CD8-positive, alpha-beta memory T cell (primary cell): Measurements from ENCODE around the gene RGPD8. TPM values are rescaled to one million over a fixed set of nuclear protein-coding genes. Genes with fewer than 3 reads are reported as not detected.

ENCODE experiments used
- CTCF ChIA-PET: fragments of 350-600 bp; sonication (Branson Sonifier 250); formaldehyde crosslinking; loops from one replicate; lab custom pipeline; 2021; ENCODE audit warnings: antibody characterized with exemption; lab: Charles Lee
- POLR2A ChIA-PET: fragments of 350-600 bp; sonication (Branson Sonifier 250); formaldehyde crosslinking; loops from one replicate; lab custom pipeline; 2021; ENCODE audit warnings: antibody characterized with exemption; lab: Charles Lee
- DNase-seq, 5 donors: peaks; one replicate each; pipeline versions ENCODE4 v3.0.0 to v3.0.0-alpha.2; 2020 to 2022; ENCODE audit warnings: mixed read lengths in 1 of 5
- H3K27ac ChIP-seq: one replicate; pipeline ENCODE4 v1.7.0; 2013; ENCODE audit warnings: low read depth, mild to moderate bottlenecking, low read length, moderate library complexity
- H3K27me3 ChIP-seq: 2 replicates; pipeline ENCODE4 v1.7.0; 2013; ENCODE audit warnings: low read length, mild to moderate bottlenecking; ENCODE audit not compliant: insufficient read depth, poor library complexity, severe bottlenecking
- H3K36me3 ChIP-seq: 2 replicates; pipeline ENCODE4 v1.7.0; 2013; ENCODE audit warnings: mild to moderate bottlenecking, low read length, moderate library complexity; ENCODE audit not compliant: insufficient read depth
- H3K4me1 ChIP-seq: 2 replicates; pipeline ENCODE4 v1.7.0; 2013; ENCODE audit warnings: mild to moderate bottlenecking, low read length, moderate library complexity; ENCODE audit not compliant: insufficient read depth
- H3K4me3 ChIP-seq: 2 replicates; pipeline ENCODE4 v1.7.0; 2013; ENCODE audit warnings: mild to moderate bottlenecking, low read length
- H3K9me3 ChIP-seq: 2 replicates; pipeline ENCODE4 v1.7.0; 2013; ENCODE audit warnings: mild to moderate bottlenecking, low read length
- H3K27ac Mint-ChIP-seq, 8 donors: one replicate each; pipeline ENCODE4 v1.8.0; 2020 to 2021; ENCODE audit warnings: mixed read lengths in 8 of 8, mild to moderate bottlenecking in 6 of 8, inconsistent platforms in 3 of 8, moderate library complexity in 3 of 8
- H3K27me3 Mint-ChIP-seq, 2 donors: one replicate each; pipeline ENCODE4 v1.8.0; 2020 to 2021; ENCODE audit warnings: mixed read lengths in 2 of 2, mild to moderate bottlenecking in 1 of 2, moderate library complexity in 1 of 2
- H3K36me3 Mint-ChIP-seq, 3 donors: one replicate each; pipeline ENCODE4 v1.8.0; 2020 to 2021; ENCODE audit warnings: mixed read lengths in 3 of 3, inconsistent platforms in 1 of 3, mild to moderate bottlenecking in 1 of 3
- H3K4me1 Mint-ChIP-seq, 3 donors: one replicate each; pipeline ENCODE4 v1.8.0; 2020 to 2021; ENCODE audit warnings: mixed read lengths in 3 of 3, inconsistent platforms in 1 of 3, mild to moderate bottlenecking in 1 of 3
- H3K4me3 Mint-ChIP-seq, 7 donors: one replicate each; pipeline ENCODE4 v1.8.0; 2020 to 2021; ENCODE audit warnings: mixed read lengths in 7 of 7, mild to moderate bottlenecking in 6 of 7, moderate library complexity in 4 of 7, inconsistent platforms in 2 of 7
- H3K9me3 Mint-ChIP-seq, 5 donors: one replicate each; pipeline ENCODE4 v1.8.0; 2020 to 2022; ENCODE audit warnings: mixed read lengths in 5 of 5, mild to moderate bottlenecking in 3 of 5, moderate library complexity in 2 of 5, inconsistent platforms in 1 of 5
- polyA plus RNA-seq: library from polyadenylated mRNA; unstranded; fragments of 300-500 nt; fragmentation: Illumina TruSeq; gene quantifications from one replicate; pipeline ENCODE4 v1.2.3, GENCODE V29; 2021
- total RNA-seq, 2 experiments: library from RNA; stranded (reverse); gene quantifications; one replicate each; pipeline ENCODE4 v1.2.3, GENCODE V29; 2021

Gene RGPD8
- total and polyA plus RNA-seq, 3 experiments from 2014 or later, result 2.2 to 19.3 (median 15.5) TPM

DNA sequence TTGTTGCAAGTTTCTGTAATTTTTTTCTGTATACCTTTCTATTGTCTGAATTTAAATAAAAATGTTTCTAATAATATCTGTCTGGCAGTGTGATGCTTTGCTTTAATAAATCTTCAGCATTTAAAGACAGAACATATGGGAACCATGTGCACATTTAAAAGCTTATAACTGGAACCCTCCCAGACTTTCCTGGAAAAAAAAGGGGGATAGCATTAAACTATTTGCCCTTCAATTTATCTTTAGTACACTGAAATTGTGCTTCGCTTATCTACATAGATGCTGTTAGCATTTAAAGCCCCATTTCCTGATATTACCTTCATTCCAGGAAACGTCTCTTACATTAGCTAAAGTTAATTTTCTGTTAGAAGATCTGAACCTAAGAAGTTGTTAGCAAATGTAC, 93.5 kb downstream of the RGPD8 start:
- Mint-ChIP-seq H3K36me3 (no peaks in the 10 kb centered on the region), H3K27ac (no peak overlapping the region), H3K4me3 (no peak overlapping the region), H3K9me3 (no peaks in the 10 kb centered on the region), H3K4me1 (peaks cover 0 to 2% (median 0%) of the 10 kb centered on the region in 3 donors), H3K27me3 (peaks cover 0 to 1% of the 10 kb centered on the region in 2 donors)
- DNase-seq, result no peak
- CTCF ChIA-PET, result no interaction called here
- Histone ChIP-seq H3K9me3 (no peaks in the 10 kb centered on the region), H3K36me3 (no peaks in the 10 kb centered on the region), H3K27me3 (no peaks in the 10 kb centered on the region), H3K27ac (no peak overlapping the region), H3K4me3 (no peak overlapping the region), H3K4me1 (no peaks in the 10 kb centered on the region)
- POLR2A ChIA-PET, result no interaction called here

DNA sequence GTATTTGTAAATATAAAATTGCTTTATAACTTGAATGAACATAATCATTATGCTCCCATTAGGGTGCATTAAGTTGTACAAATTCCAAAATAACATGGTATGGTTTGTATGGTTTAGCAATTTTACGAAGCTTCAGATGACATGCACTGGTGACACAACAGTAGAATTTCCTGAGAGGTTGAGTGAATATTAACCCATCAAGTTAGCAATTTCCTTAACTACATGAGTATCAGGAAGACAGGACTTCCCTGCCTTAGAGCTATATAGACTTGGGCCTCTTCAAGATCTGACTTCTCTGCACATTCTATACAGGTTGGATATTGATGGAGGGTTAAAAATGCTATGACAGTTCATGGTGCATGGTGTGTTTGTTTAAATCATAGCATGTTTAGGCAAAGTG, 97.8 kb downstream of the RGPD8 start:
- H3K36me3 Mint-ChIP-seq, result peaks cover 4 to 16% (median 7%) of the 10 kb centered on the region in 3 donors
- CTCF ChIA-PET, result no interaction called here
- no peak overlapping the region for H3K27ac ChIP-seq
- no peaks in the 10 kb centered on the region for H3K9me3 Mint-ChIP-seq
- DNase-seq, result no peak
- POLR2A ChIA-PET, result no interaction called here
- H3K4me3 Mint-ChIP-seq, result no peak overlapping the region
- H3K27me3 Mint-ChIP-seq, result no peaks in the 10 kb centered on the region
- no peaks in the 10 kb centered on the region for H3K4me1 ChIP-seq
- no peak overlapping the region for H3K4me3 ChIP-seq
- no peak overlapping the region for H3K27ac Mint-ChIP-seq
- no peaks in the 10 kb centered on the region for H3K36me3 ChIP-seq
- no peaks in the 10 kb centered on the region for H3K9me3 ChIP-seq
- H3K27me3 ChIP-seq, result no peaks in the 10 kb centered on the region
- no peaks in the 10 kb centered on the region for H3K4me1 Mint-ChIP-seq

DNA sequence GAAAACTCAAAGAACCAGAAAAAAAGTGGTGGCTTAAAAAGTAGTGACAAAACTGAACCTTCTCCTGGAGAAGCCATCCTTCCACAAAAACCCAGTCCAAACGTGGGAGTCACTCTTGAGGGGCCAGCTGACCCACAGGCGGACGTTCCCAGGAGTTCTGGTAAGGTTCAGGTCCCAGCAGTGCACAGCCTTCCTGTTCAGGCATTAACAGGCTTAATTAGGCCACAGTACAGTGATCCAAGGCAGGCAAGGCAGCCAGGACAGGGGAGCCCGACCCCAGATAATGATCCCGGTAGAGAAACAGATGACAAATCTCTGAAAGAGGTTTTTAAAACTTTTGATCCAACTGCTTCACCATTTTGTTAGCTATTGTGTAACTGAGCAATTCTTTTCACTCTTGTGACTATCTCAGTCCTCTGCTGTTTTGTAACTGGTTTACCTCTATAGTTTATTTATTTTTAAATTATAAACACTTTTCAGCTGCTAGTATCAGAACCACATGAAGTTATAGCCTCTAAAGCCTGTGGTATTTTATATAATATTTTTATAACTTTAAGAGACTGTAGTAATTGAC, 101.2 kb downstream of the RGPD8 start:
- H3K27me3 ChIP-seq, result no peaks in the 10 kb centered on the region

DNA sequence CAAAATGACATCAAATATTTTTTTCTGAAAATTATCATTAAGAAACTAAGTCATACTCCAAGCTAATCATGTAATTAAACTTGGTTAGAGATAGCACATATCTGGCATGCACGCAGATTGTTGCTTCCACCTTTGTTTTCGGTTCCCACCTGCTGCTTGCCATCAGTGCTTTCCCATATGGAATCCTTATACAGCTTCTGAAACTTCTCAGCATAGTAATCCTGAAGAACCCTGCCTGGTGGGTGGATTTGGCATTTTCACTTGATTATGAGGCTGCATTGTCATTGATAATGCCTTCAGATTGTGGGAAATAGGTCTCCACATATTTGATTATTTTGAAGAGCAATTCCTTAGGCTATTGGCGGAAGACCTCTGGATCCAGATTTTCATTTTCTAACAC, 110.5 kb downstream of the RGPD8 start:
- H3K4me1 ChIP-seq, result no peaks in the 10 kb centered on the region
- no peak overlapping the region for H3K27ac Mint-ChIP-seq
- no peak overlapping the region for H3K4me3 ChIP-seq
- no peaks in the 10 kb centered on the region for H3K27me3 ChIP-seq
- no peaks in the 10 kb centered on the region for H3K9me3 Mint-ChIP-seq
- H3K4me1 Mint-ChIP-seq, result no peaks in the 10 kb centered on the region
- no peak overlapping the region for H3K27ac ChIP-seq
- H3K36me3 ChIP-seq, result no peaks in the 10 kb centered on the region
- no peak for DNase-seq
- ChIA-PET POLR2A (no interaction called here), CTCF (no interaction called here)
- H3K27me3 Mint-ChIP-seq, result no peaks in the 10 kb centered on the region
- H3K4me3 Mint-ChIP-seq, result no peak overlapping the region
- peaks cover 5 to 57% (median 23%) of the 10 kb centered on the region in 3 donors for H3K36me3 Mint-ChIP-seq
- no peaks in the 10 kb centered on the region for H3K9me3 ChIP-seq

More for the DNA sequence above, 101.2 kb downstream of the RGPD8 start:
- no peaks in the 10 kb centered on the region for H3K9me3 ChIP-seq
- Mint-ChIP-seq H3K36me3 (peaks cover 4 to 39% (median 16%) of the 10 kb centered on the region in 3 donors), H3K9me3 (no peaks in the 10 kb centered on the region), H3K27me3 (no peaks in the 10 kb centered on the region), H3K4me3 (no peak overlapping the region), H3K27ac (no peak overlapping the region), H3K4me1 (no peaks in the 10 kb centered on the region)
- no peak for DNase-seq
- no peak overlapping the region for H3K27ac ChIP-seq
- CTCF ChIA-PET, result interaction anchor here (0.7 kb wide), 1 partner anchor 211 kb away, joined by 3 read pairs; no protein-coding TSS in a partner anchor
- no peaks in the 10 kb centered on the region for H3K36me3 ChIP-seq
- POLR2A ChIA-PET, result no interaction called here
- no peak overlapping the region for H3K4me3 ChIP-seq
- no peaks in the 10 kb centered on the region for H3K4me1 ChIP-seq

DNA sequence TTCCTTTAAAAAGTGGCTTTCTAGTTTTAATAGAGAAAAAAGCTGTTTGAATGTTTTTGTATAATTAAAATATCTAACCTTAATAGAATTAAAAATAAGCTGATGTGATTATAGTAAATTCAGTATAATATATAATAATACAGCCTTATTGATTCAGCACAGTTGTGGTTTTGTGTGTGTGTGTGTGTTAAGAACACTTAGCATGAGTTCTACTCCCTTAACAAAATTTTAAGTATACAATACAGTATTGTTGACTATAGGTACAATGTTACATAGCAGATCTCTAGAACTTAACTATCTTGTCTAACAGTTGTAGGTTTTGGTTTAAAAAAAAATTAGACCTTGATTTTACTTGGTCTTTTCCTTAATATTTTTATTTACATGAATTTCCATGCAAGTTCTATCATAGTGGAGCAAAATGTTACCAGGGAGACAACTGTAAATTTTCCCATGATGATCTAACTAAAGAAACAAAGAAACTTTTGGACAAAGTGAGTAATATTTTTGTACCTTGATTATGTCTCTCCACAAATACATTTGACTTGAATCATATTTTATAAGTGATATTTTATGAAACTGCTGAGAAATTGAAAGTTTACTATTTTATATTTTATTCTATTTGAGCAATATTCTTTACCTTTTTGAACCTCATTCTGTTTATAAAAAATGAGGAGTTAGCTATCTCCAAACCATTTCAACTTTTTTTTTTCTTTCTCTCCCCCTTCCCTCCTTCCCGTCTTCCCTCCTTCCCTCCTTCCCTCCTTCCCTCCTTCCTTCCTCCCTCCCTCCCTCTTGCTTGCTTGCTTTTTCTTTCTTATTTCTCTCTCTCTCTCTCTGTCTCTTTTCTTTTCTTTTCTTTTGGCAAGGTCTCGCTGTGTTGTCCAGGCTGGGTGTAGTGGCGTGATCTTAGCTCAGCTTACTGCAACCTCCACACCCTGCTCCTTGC, 111.8 kb downstream of the RGPD8 start:
- H3K27ac ChIP-seq, result no peak overlapping the region
- Mint-ChIP-seq H3K9me3 (no peaks in the 10 kb centered on the region), H3K27ac (no peak overlapping the region), H3K4me3 (no peak overlapping the region), H3K27me3 (no peaks in the 10 kb centered on the region), H3K4me1 (no peaks in the 10 kb centered on the region), H3K36me3 (peaks cover 5 to 53% (median 16%) of the 10 kb centered on the region in 3 donors)
- H3K27me3 ChIP-seq, result no peaks in the 10 kb centered on the region
- DNase-seq, result no peak
- ChIA-PET POLR2A (no interaction called here), CTCF (no interaction called here)
- H3K9me3 ChIP-seq, result no peaks in the 10 kb centered on the region
- no peaks in the 10 kb centered on the region for H3K4me1 ChIP-seq
- H3K36me3 ChIP-seq, result no peaks in the 10 kb centered on the region
- H3K4me3 ChIP-seq, result no peak overlapping the region

Other genes with a start within 250 kb of the RGPD8 start
- gene ZC3H8, start 178.6 kb downstream of the RGPD8 start, total RNA-seq, result 10 to 100 TPM; 29.7 to 32.0 TPM
- gene ZC3H8, start 178.6 kb downstream of the RGPD8 start, polyA plus RNA-seq, result 13.4 TPM
- gene ZC3H6, start 158.0 kb downstream of the RGPD8 start, total RNA-seq, result 1 to 10 TPM; 7.2 to 7.5 TPM
- gene ZC3H6, start 158.0 kb downstream of the RGPD8 start, polyA plus RNA-seq, result 9.6 TPM
- 10 to 100 TPM; 45.9 to 46.1 TPM for gene TTL, start 48.5 kb upstream of the RGPD8 start, total RNA-seq
- 4.6 TPM for gene TTL, start 48.5 kb upstream of the RGPD8 start, polyA plus RNA-seq
- gene POLR1B, start 108.8 kb upstream of the RGPD8 start, total RNA-seq, result 10 to 100 TPM; 67.1 to 78.4 TPM
- 24.3 TPM for gene POLR1B, start 108.8 kb upstream of the RGPD8 start, polyA plus RNA-seq
- 10 to 100 TPM; 33.1 to 36.6 TPM for gene CHCHD5, start 151.0 kb upstream of the RGPD8 start, total RNA-seq
- 41.8 TPM for gene CHCHD5, start 151.0 kb upstream of the RGPD8 start, polyA plus RNA-seq
- 100 to 1,000 TPM; 102 to 105 TPM for gene SLC20A1, start 212.3 kb upstream of the RGPD8 start, total RNA-seq
- gene SLC20A1, start 212.3 kb upstream of the RGPD8 start, polyA plus RNA-seq, result 68.0 TPM